ENCODE results near the gene HBM.
"Not testable (repeated sequence)": the region's sequence is repeated elsewhere in the genome, so short reads cannot be mapped to it uniquely, and the experiment has no call there.

Gene HBM

DNA sequence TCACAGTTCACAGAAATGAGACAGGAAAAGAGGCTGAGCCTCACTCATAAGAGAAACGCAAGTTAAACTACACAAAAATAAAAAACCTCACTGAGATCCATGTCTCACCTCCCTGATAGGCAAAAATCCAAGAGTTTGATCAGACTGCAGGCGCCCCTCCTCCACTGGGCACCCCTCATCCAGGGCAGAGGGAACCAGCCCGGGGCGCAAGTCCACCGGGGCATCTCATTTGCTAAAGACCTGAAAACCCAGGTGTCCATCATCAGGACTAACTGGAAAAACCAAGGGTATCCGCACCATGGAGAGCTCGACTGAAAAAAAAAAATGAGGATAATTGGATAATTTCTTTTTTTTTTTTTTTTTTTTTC is 10.8 kb upstream of the HBM start:
- DNase-seq (ENCODE audit: low read depth): no peak
- TF ChIP-seq, protein P1, sequence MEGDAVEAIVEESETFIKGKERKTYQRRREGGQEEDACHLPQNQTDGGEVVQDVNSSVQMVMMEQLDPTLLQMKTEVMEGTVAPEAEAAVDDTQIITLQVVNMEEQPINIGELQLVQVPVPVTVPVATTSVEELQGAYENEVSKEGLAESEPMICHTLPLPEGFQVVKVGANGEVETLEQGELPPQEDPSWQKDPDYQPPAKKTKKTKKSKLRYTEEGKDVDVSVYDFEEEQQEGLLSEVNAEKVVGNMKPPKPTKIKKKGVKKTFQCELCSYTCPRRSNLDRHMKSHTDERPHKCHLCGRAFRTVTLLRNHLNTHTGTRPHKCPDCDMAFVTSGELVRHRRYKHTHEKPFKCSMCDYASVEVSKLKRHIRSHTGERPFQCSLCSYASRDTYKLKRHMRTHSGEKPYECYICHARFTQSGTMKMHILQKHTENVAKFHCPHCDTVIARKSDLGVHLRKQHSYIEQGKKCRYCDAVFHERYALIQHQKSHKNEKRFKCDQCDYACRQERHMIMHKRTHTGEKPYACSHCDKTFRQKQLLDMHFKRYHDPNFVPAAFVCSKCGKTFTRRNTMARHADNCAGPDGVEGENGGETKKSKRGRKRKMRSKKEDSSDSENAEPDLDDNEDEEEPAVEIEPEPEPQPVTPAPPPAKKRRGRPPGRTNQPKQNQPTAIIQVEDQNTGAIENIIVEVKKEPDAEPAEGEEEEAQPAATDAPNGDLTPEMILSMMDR (IDR thresholded peaks at IDR 0.05; ENCODE audit: insufficient read depth, low read depth, low read length, missing control alignments): no peak
- no peak overlapping the region for H3K4me3 ChIP-seq (ENCODE audit: low read depth, low read length)

DNA sequence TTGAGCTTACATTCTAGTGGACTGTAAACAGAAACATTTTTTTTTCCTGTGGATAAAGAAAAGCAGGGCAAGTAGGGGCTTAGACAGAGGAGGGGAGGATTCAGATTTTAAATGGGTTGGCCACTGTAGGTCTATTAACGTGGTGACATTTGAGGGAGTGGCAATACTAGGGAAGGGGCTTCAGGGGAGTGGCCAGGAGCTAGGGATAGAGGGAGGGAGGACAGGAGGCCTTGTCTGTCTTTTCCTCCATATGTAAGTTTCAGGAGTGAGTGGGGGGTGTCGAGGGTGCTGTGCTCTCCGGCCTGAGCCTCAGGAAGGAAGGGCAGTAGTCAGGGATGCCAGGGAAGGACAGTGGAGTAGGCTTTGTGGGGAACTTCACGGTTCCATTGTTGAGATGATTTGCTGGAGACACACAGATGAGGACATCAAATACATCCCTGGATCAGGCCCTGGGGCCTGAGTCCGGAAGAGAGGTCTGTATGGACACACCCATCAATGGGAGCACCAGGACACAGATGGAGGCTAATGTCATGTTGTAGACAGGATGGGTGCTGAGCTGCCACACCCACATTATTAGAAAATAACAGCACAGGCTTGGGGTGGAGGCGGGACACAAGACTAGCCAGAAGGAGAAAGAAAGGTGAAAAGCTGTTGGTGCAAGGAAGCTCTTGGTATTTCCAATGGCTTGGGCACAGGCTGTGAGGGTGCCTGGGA is 6.5 kb upstream of the HBM start:
- no peak overlapping the region for H3K4me3 ChIP-seq (ENCODE audit: low read depth, low read length)
- TF ChIP-seq, protein P1 (IDR thresholded peaks at IDR 0.05; ENCODE audit: insufficient read depth, low read depth, low read length, missing control alignments): no peak
- no peak for DNase-seq (ENCODE audit: low read depth)

GRCh38 chr16:160242-160641 is 5.5 kb upstream of the HBM start:
- DNase-seq (ENCODE audit: low read depth); H3K4me3 ChIP-seq (ENCODE audit: low read depth, low read length): not testable (repeated sequence)

- no peak overlapping the region for H3K4me3 ChIP-seq (ENCODE audit: low read depth, low read length)
- DNase-seq (ENCODE audit: low read depth): no peak
- TF ChIP-seq, protein P1 (IDR thresholded peaks at IDR 0.05; ENCODE audit: insufficient read depth, low read depth, low read length, missing control alignments): no peak
Observed at GRCh38 chr16:160691-161190, 5.0 kb upstream of the HBM start.

- no peak overlapping the region for H3K4me3 ChIP-seq (ENCODE audit: low read depth, low read length)
- TF ChIP-seq, protein P1 (IDR thresholded peaks at IDR 0.05; ENCODE audit: insufficient read depth, low read depth, low read length, missing control alignments): no peak
- DNase-seq (ENCODE audit: low read depth): no peak
Observed at GRCh38 chr16:162271-162991, 3.3 kb upstream of the HBM start.

DNA sequence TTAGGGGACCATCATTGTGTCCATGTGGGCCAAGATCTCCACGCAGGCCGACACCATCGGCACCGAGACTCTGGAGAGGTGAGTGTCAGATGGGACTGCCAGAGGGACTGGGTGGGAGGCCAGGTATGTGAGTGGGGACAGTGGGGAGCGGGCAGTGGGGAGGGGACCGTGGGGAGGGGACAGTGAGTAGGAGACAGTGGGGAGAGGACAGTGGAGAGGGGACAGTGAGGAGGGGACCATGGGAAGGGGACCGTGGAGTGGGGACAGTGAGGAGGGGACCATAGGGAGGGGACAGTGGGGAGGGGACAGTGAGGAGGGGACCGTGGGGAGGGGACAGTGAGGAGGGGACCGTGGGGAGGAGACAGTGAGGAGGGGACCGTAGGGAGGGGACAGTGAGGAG is 2.6 kb upstream of the HBM start:
- not testable (repeated sequence) for DNase-seq (ENCODE audit: low read depth); H3K4me3 ChIP-seq (ENCODE audit: low read depth, low read length)

GRCh38 chr16:163696-164095 is 2.1 kb upstream of the HBM start:
- not testable (repeated sequence) for H3K4me3 ChIP-seq (ENCODE audit: low read depth, low read length); DNase-seq (ENCODE audit: low read depth)

GRCh38 chr16:164134-164823 is 1.5 kb upstream of the HBM start:
- not testable (repeated sequence) for H3K4me3 ChIP-seq (ENCODE audit: low read depth, low read length); DNase-seq (ENCODE audit: low read depth)

All from GM12865 (cell line).